Activated naive CD4-positive, alpha-beta T cell treated with Interleukin-2 at 50 U/mL for 16 hours (primary cell): Measurements from ENCODE around the gene DCTN3.
A peak's percentile ranks its signal among the peaks of the same experiment; 100 is the strongest.

Source experiments
- DNase-seq: peaks from one replicate; pipeline ENCODE4 v3.0.0-alpha.2; 2020

DCTN3 gene

GRCh38 chr9:34620061-34620994 lies at the start of gene DCTN3:
Gene DCTN3, minus strand, starts transcription at chr9:34620495. Its CDS starts 31 bp downstream, at chr9:34620464.
- DNase-seq = peak; percentile 92

- peak; percentile 84 for DNase-seq
Observed at GRCh38 chr9:34665381-34666250, 45.3 kb upstream of the DCTN3 start.

GRCh38 chr9:34665067-34665380 lies 44.7 kb upstream of the DCTN3 start:
- DNase-seq = no peak

- DNase-seq = peak; percentile 70
Observed at GRCh38 chr9:34664281-34665066, 44.2 kb upstream of the DCTN3 start.

- peak; percentile 12 for DNase-seq
Observed at GRCh38 chr9:34663303-34663605, 43.0 kb upstream of the DCTN3 start.

GRCh38 chr9:34662526-34663302 lies 42.4 kb upstream of the DCTN3 start, which contains the start of gene CCL27:
Gene CCL27, minus strand, starts transcription at chr9:34662657. Its CDS starts 24 bp downstream, at chr9:34662633.
- DNase-seq = no peak

GRCh38 chr9:34659592-34660253 lies 39.4 kb upstream of the DCTN3 start:
- DNase-seq = no peak

- no peak for DNase-seq
Observed at GRCh38 chr9:34658461-34658860, 38.2 kb upstream of the DCTN3 start.

GRCh38 chr9:34656992-34657391 lies 36.7 kb upstream of the DCTN3 start:
- DNase-seq = no peak

GRCh38 chr9:34655394-34655793 lies 35.1 kb upstream of the DCTN3 start:
- no peak for DNase-seq

- no peak for DNase-seq
Observed at GRCh38 chr9:34654323-34655051, 34.2 kb upstream of the DCTN3 start.

GRCh38 chr9:34653151-34654072 lies 33.1 kb upstream of the DCTN3 start:
- DNase-seq = no peak

- no peak for DNase-seq
Observed at GRCh38 chr9:34652602-34653000, 32.3 kb upstream of the DCTN3 start.

GRCh38 chr9:34651876-34652601 lies 31.7 kb upstream of the DCTN3 start, which contains the start of gene IL11RA:
Gene IL11RA, plus strand, starts transcription at chr9:34652185. Its CDS starts 3,033 bp downstream, at chr9:34655218.
- peak; percentile 63 for DNase-seq

GRCh38 chr9:34651321-34651720 lies 31.0 kb upstream of the DCTN3 start:
- no peak for DNase-seq

GRCh38 chr9:34650816-34651215 lies 30.5 kb upstream of the DCTN3 start:
- DNase-seq = no peak

- DNase-seq = no peak
Observed at GRCh38 chr9:34648673-34649072, 28.4 kb upstream of the DCTN3 start.

- no peak for DNase-seq
Observed at GRCh38 chr9:34647651-34648050, 27.4 kb upstream of the DCTN3 start.

- DNase-seq = no peak
Observed at GRCh38 chr9:34647084-34647403, 26.7 kb upstream of the DCTN3 start.
